BJ (cell line): Measurements from ENCODE around the gene LDB2. TPM values are rescaled to one million over a fixed set of nuclear protein-coding genes. Genes with fewer than 3 reads are reported as not detected.

Experiments used
- CTCF ChIA-PET: fragments of 350-600 bp; formaldehyde crosslinking; extraction: SDS; loops from one replicate; lab custom pipeline; 2021; ENCODE audit warnings: antibody characterized with exemption, inconsistent platforms; lab: Yijun Ruan, JAX
- POLR2A ChIA-PET: fragments of 300-600 bp; sonication (Branson Sonifier 250); formaldehyde crosslinking; extraction: SDS; loops from one replicate; lab custom pipeline; 2021; ENCODE audit warnings: antibody characterized with exemption; lab: Charles Lee
- DNase-seq: peaks from one replicate; pipeline ENCODE4 v3.0.0-alpha.2; 2011; ENCODE audit warnings: low read depth
- H3K27me3 ChIP-seq: 2 replicates; pipeline ENCODE4 v1.6.0; 2011; ENCODE audit warnings: low read length; ENCODE audit not compliant: control insufficient read depth, insufficient read depth
- H3K36me3 ChIP-seq: 2 replicates; pipeline ENCODE4 v1.5.1; 2011; ENCODE audit warnings: low read length; ENCODE audit not compliant: control insufficient read depth, insufficient read depth
- H3K4me3 ChIP-seq: 2 replicates; pipeline ENCODE4 v1.5.1; 2011; ENCODE audit warnings: low read depth, mild to moderate bottlenecking, control low read depth, low read length
- CTCF ChIP-seq: IDR thresholded peaks from 2 replicates; pipeline ENCODE4 v1.5.1; 2011; ENCODE audit warnings: low read depth, mild to moderate bottlenecking, control low read depth, inconsistent platforms, low read length, moderate library complexity; ENCODE audit not compliant: insufficient read depth
- polyA plus RNA-seq: library from polyadenylated mRNA; depleted of rRNA; stranded (reverse); fragments of >200 nt; gene quantifications from 2 replicates; pipeline ENCODE4 v1.2.3, GENCODE V29; 2011

LDB2 gene
- polyA plus RNA-seq, 1 experiment = 79.7 TPM

GRCh38 chr4:16887887-16888286, 10.6 kb downstream of the LDB2 start:
- H3K27me3 ChIP-seq = no peaks in the 10 kb centered on the region
- CTCF ChIA-PET = interaction anchor here (0.6 to 0.7 kb wide), 2 partner anchors 10 to 308 kb away, joined by 3 to 4 read pairs; no protein-coding TSS in a partner anchor
- DNase-seq = no peak
- peaks cover 2% of the 10 kb centered on the region for H3K36me3 ChIP-seq
- TF ChIP-seq CTCF = no peak
- H3K4me3 ChIP-seq = no peak overlapping the region
- POLR2A ChIA-PET = no interaction called here

GRCh38 chr4:16884673-16885460, 13.6 kb downstream of the LDB2 start:
- no peak for TF ChIP-seq CTCF
- no peak overlapping the region for H3K4me3 ChIP-seq
- no peak for DNase-seq
- peaks cover 2% of the 10 kb centered on the region for H3K36me3 ChIP-seq
- POLR2A ChIA-PET = no interaction called here
- H3K27me3 ChIP-seq = no peaks in the 10 kb centered on the region
- CTCF ChIA-PET = interaction anchor here (0.6 to 1.8 kb wide), 4 partner anchors 8 to 446 kb away, joined by 3 to 5 read pairs (median 4); no protein-coding TSS in a partner anchor

GRCh38 chr4:16883806-16884205, 14.6 kb downstream of the LDB2 start:
- no peak for DNase-seq
- ChIA-PET CTCF (interaction anchor here (0.6 to 1.8 kb wide), 5 partner anchors 9 to 1001 kb away, joined by 3 to 5 read pairs (median 4); no protein-coding TSS in a partner anchor), POLR2A (interaction anchor here (0.5 kb wide), 1 partner anchor 10 kb away, joined by 3 read pairs; no protein-coding TSS in a partner anchor)
- Histone ChIP-seq H3K27me3 (no peaks in the 10 kb centered on the region), H3K4me3 (no peak overlapping the region), H3K36me3 (peaks cover 2% of the 10 kb centered on the region)
- no peak for TF ChIP-seq CTCF

GRCh38 chr4:16881151-16881884, 17.1 kb downstream of the LDB2 start:
- Histone ChIP-seq H3K4me3 (no peak overlapping the region), H3K36me3 (no peaks in the 10 kb centered on the region), H3K27me3 (no peaks in the 10 kb centered on the region)
- no peak for DNase-seq
- ChIA-PET CTCF (no interaction called here), POLR2A (no interaction called here)
- no peak for TF ChIP-seq CTCF

GRCh38 chr4:16875487-16875886, 23.0 kb downstream of the LDB2 start:
- CTCF ChIA-PET = interaction anchor here (0.9 to 1.4 kb wide), 3 partner anchors 10 to 358 kb away, joined by 3 to 4 read pairs (median 3); no protein-coding TSS in a partner anchor
- no peak for TF ChIP-seq CTCF
- Histone ChIP-seq H3K4me3 (no peak overlapping the region), H3K36me3 (no peaks in the 10 kb centered on the region), H3K27me3 (no peaks in the 10 kb centered on the region)
- POLR2A ChIA-PET = no interaction called here
- peak; percentile 58 for DNase-seq
